ENCODE results near the gene PIP4K2A. TPM values are rescaled to one million over a fixed set of nuclear protein-coding genes. Genes with fewer than 3 reads are reported as not detected.

Gene PIP4K2A
- total RNA-seq, 2 donors from 2014 or later, result 15.0 to 17.8 TPM

GRCh38 chr10:22570234-22570633 is 144.1 kb downstream of the PIP4K2A start:
- H3K9me3 Mint-ChIP-seq, result peaks cover 19% of the 10 kb centered on the region
- H3K9ac ChIP-seq (ENCODE audit: extremely low read depth, low read length, poor library complexity, severe bottlenecking), result no peak overlapping the region
- no peak for DNase-seq
- peaks cover 56% of the 10 kb centered on the region for H3K36me3 Mint-ChIP-seq (ENCODE audit: low read depth)
- no peaks in the 10 kb centered on the region for H3K4me1 Mint-ChIP-seq
- no peak overlapping the region for H3K4me3 Mint-ChIP-seq
- no peaks in the 10 kb centered on the region for H3K4me1 ChIP-seq (ENCODE audit: control insufficient read depth, insufficient read depth, low read length)
- 95% methylated on average over 4 of the region's 4 CpGs; no CpG with 5 or more reads in 1 of the 2 experiments for WGBS, 2 experiments (ENCODE audit: insufficient coverage in 1 of 2, insufficient read length in 1 of 2)
- no peak overlapping the region for H3K4me3 ChIP-seq (ENCODE audit: low read length)
- H3K27ac ChIP-seq (ENCODE audit: low read depth, low read length), result no peak overlapping the region
- TF ChIP-seq CTCF (conservative IDR thresholded peaks at IDR 0.05), result no peak
- H3K36me3 ChIP-seq (ENCODE audit: control insufficient read depth, insufficient read depth, low read length), result peaks cover 5% of the 10 kb centered on the region
- H3K9me3 ChIP-seq (ENCODE audit: control insufficient read depth, low read length), result no peaks in the 10 kb centered on the region
- H3K27me3 Mint-ChIP-seq (ENCODE audit: insufficient read depth), result no peaks in the 10 kb centered on the region
- H3K27me3 ChIP-seq (ENCODE audit: control insufficient read depth, insufficient read depth, low read length, poor library complexity, severe bottlenecking), result no peaks in the 10 kb centered on the region
- no peak overlapping the region for H3K27ac Mint-ChIP-seq

GRCh38 chr10:22568928-22569327 is 145.4 kb downstream of the PIP4K2A start:
- no peak overlapping the region for H3K4me3 ChIP-seq (ENCODE audit: low read length)
- no peaks in the 10 kb centered on the region for H3K27me3 ChIP-seq (ENCODE audit: control insufficient read depth, insufficient read depth, low read length, poor library complexity, severe bottlenecking)
- H3K4me1 ChIP-seq (ENCODE audit: control insufficient read depth, insufficient read depth, low read length), result no peaks in the 10 kb centered on the region
- no peak overlapping the region for H3K27ac ChIP-seq (ENCODE audit: low read depth, low read length)
- Mint-ChIP-seq H3K4me3 (no peak overlapping the region), H3K27me3 (ENCODE audit: insufficient read depth) (no peaks in the 10 kb centered on the region), H3K27ac (no peak overlapping the region), H3K9me3 (peaks cover 24% of the 10 kb centered on the region), H3K4me1 (no peaks in the 10 kb centered on the region), H3K36me3 (ENCODE audit: low read depth) (peaks cover 64% of the 10 kb centered on the region)
- no peaks in the 10 kb centered on the region for H3K9me3 ChIP-seq (ENCODE audit: control insufficient read depth, low read length)
- 91 to 95% methylated on average over 6 to 7 of the region's 7 CpGs for WGBS, 2 experiments (ENCODE audit: insufficient coverage in 1 of 2, insufficient read length in 1 of 2)
- H3K9ac ChIP-seq (ENCODE audit: extremely low read depth, low read length, poor library complexity, severe bottlenecking), result no peak overlapping the region
- no peak for TF ChIP-seq CTCF (conservative IDR thresholded peaks at IDR 0.05)
- peaks cover 5% of the 10 kb centered on the region for H3K36me3 ChIP-seq (ENCODE audit: control insufficient read depth, insufficient read depth, low read length)
- no peak for DNase-seq

- H3K4me1 ChIP-seq (ENCODE audit: control insufficient read depth, insufficient read depth, low read length), result no peaks in the 10 kb centered on the region
- no peak for DNase-seq
- H3K4me1 Mint-ChIP-seq, result peaks cover 12% of the 10 kb centered on the region
- H3K36me3 Mint-ChIP-seq (ENCODE audit: low read depth), result peaks cover 43% of the 10 kb centered on the region
- H3K9me3 Mint-ChIP-seq, result peaks cover 24% of the 10 kb centered on the region
- H3K4me3 ChIP-seq (ENCODE audit: low read length), result no peak overlapping the region
- no peaks in the 10 kb centered on the region for H3K9me3 ChIP-seq (ENCODE audit: control insufficient read depth, low read length)
- H3K9ac ChIP-seq (ENCODE audit: extremely low read depth, low read length, poor library complexity, severe bottlenecking), result no peak overlapping the region
- H3K27ac Mint-ChIP-seq, result no peak overlapping the region
- TF ChIP-seq CTCF (conservative IDR thresholded peaks at IDR 0.05), result no peak
- H3K27me3 ChIP-seq (ENCODE audit: control insufficient read depth, insufficient read depth, low read length, poor library complexity, severe bottlenecking), result no peaks in the 10 kb centered on the region
- 93 to 96% methylated on average over 5 of the region's 5 CpGs for WGBS, 2 experiments (ENCODE audit: insufficient coverage in 1 of 2, insufficient read length in 1 of 2)
- H3K27me3 Mint-ChIP-seq (ENCODE audit: insufficient read depth), result no peaks in the 10 kb centered on the region
- H3K36me3 ChIP-seq (ENCODE audit: control insufficient read depth, insufficient read depth, low read length), result no peaks in the 10 kb centered on the region
- no peak overlapping the region for H3K4me3 Mint-ChIP-seq
- H3K27ac ChIP-seq (ENCODE audit: low read depth, low read length), result no peak overlapping the region
Observed at GRCh38 chr10:22564060-22564459, 150.3 kb downstream of the PIP4K2A start.
